Neural cell (in vitro differentiated cells): ENCODE results near the gene TEAD4. TPM values are rescaled to one million over a fixed set of nuclear protein-coding genes. Genes with fewer than 3 reads are reported as not detected.

ENCODE experiments used
- H2AFZ ChIP-seq: fragments of 200-600, 300-800 bp; sonication (generic), shearing (Covaris generic); 2 replicates; pipeline ENCODE4 v1.6.0; 2014; ENCODE audit warnings: low read depth, mild to moderate bottlenecking, antibody characterized with exemption, low read length, moderate library complexity
- H3F3A ChIP-seq: fragments of 200-600 bp; shearing (Covaris generic); 2 replicates; pipeline ENCODE4 v1.6.1; 2016; ENCODE audit warnings: mild to moderate bottlenecking, moderate library complexity, mixed read lengths, antibody characterized with exemption, low read length; ENCODE audit not compliant: insufficient read depth, poor library complexity, severe bottlenecking
- H3K27ac ChIP-seq: fragments of 200-600, 300-800 bp; sonication (generic), shearing (Covaris generic); 2 replicates; pipeline ENCODE4 v1.5.1; 2014; ENCODE audit warnings: mild to moderate bottlenecking, low read length, moderate library complexity
- H3K27me3 ChIP-seq: fragments of 300-800, 200-600 bp; sonication (generic), shearing (Covaris generic); 2 replicates; pipeline ENCODE4 v1.6.0; 2014; ENCODE audit warnings: mild to moderate bottlenecking, low read depth, low read length, moderate library complexity; ENCODE audit not compliant: insufficient read depth
- H3K36me3 ChIP-seq: fragments of 300-800, 200-600 bp; sonication (generic), shearing (Covaris generic); 2 replicates; pipeline ENCODE4 v1.5.1; 2014; ENCODE audit warnings: mild to moderate bottlenecking, antibody characterized with exemption, low read length, moderate library complexity; ENCODE audit not compliant: insufficient read depth
- H3K4me2 ChIP-seq: fragments of 300-800, 200-600 bp; sonication (generic), shearing (Covaris generic); 2 replicates; pipeline ENCODE4 v1.6.0; 2014; ENCODE audit warnings: mild to moderate bottlenecking, low read length
- H3K4me3 ChIP-seq: fragments of 300-800, 200-600 bp; sonication (generic), shearing (Covaris generic); 2 replicates; pipeline ENCODE4 v1.5.1; 2014; ENCODE audit warnings: mild to moderate bottlenecking, low read length, moderate library complexity
- H3K79me2 ChIP-seq: fragments of 200-600 bp; shearing (Covaris generic); replicated peaks from 2 replicates; pipeline ENCODE4 v1.6.0; 2014; ENCODE audit warnings: mild to moderate bottlenecking, low read length, moderate library complexity; ENCODE audit not compliant: insufficient read depth
- H3K9ac ChIP-seq: fragments of 300-800, 200-600 bp; sonication (generic), shearing (Covaris generic); 2 replicates; pipeline ENCODE4 v1.6.1; 2016; ENCODE audit warnings: mild to moderate bottlenecking, low read length, mixed read lengths
- H3K9me2 ChIP-seq: fragments of 200-600 bp; shearing (Covaris generic); 2 replicates; pipeline ENCODE4 v1.6.1; 2016; ENCODE audit warnings: mild to moderate bottlenecking, low read length, mixed read lengths; ENCODE audit not compliant: insufficient read depth
- H3K9me3 ChIP-seq: fragments of 200-600, 300-800 bp; sonication (generic), shearing (Covaris generic); 2 replicates; pipeline ENCODE4 v1.6.1; 2016; ENCODE audit warnings: mild to moderate bottlenecking, mixed run types, low read length, moderate library complexity, mixed read lengths
- H4K20me1 ChIP-seq: fragments of 200-600 bp; shearing (Covaris generic); 2 replicates; pipeline ENCODE4 v1.6.1; 2016; ENCODE audit warnings: mild to moderate bottlenecking, mixed run types; ENCODE audit not compliant: insufficient read depth
- CTCF ChIP-seq: fragments of 450-650 bp; IDR thresholded peaks from 2 replicates; pipeline ENCODE4 v1.5.1; 2014; ENCODE audit warnings: antibody characterized with exemption, mild to moderate bottlenecking, moderate library complexity; ENCODE audit not compliant: poor library complexity, severe bottlenecking
- EP300 ChIP-seq: fragments of 450-650 bp; conservative IDR thresholded peaks from 2 replicates; pipeline ENCODE4 v1.6.1; 2014; ENCODE audit warnings: antibody characterized with exemption, mild to moderate bottlenecking, moderate library complexity; ENCODE audit not compliant: poor library complexity, severe bottlenecking
- EZH2 ChIP-seq: fragments of 200-600, 300-800 bp; shearing (Covaris generic), sonication (generic); IDR thresholded peaks from 2 replicates; pipeline ENCODE4 v1.6.1; 2014; ENCODE audit warnings: antibody characterized with exemption, low read length, borderline replicate concordance, mild to moderate bottlenecking; ENCODE audit not compliant: insufficient read depth, poor library complexity, severe bottlenecking
- MXI1 ChIP-seq: fragments of 450-650 bp; conservative IDR thresholded peaks from 2 replicates; pipeline ENCODE4 v1.6.1; 2014; ENCODE audit warnings: antibody characterized with exemption, mild to moderate bottlenecking; ENCODE audit not compliant: poor library complexity, severe bottlenecking
- POLR2AphosphoS5 ChIP-seq: IDR thresholded peaks from 2 replicates; pipeline ENCODE4 v1.6.1; 2012
- RAD21 ChIP-seq: fragments of 450-650 bp; conservative IDR thresholded peaks from 2 replicates; pipeline ENCODE4 v1.6.1; 2014; ENCODE audit warnings: antibody characterized with exemption, mild to moderate bottlenecking, moderate library complexity
- REST ChIP-seq: IDR thresholded peaks from 2 replicates; pipeline ENCODE4 v1.6.1; 2012; ENCODE audit warnings: borderline replicate concordance
- SMC3 ChIP-seq: fragments of 450-650 bp; conservative IDR thresholded peaks from 2 replicates; pipeline ENCODE4 v1.6.1; 2014; ENCODE audit warnings: antibody characterized with exemption, mild to moderate bottlenecking, moderate library complexity; ENCODE audit not compliant: poor library complexity
- TAF1 ChIP-seq: IDR thresholded peaks from 2 replicates; pipeline ENCODE4 v1.6.1; 2012; ENCODE audit warnings: low read depth
- polyA plus RNA-seq: library from polyadenylated mRNA; depleted of rRNA; stranded (reverse); fragments of >200 nt; gene quantifications from 2 replicates; pipeline ENCODE4 v1.2.3, GENCODE V29; 2014

Gene TEAD4
- polyA plus RNA-seq, 1 donor from 2014 or later = 1.6 TPM

DNA sequence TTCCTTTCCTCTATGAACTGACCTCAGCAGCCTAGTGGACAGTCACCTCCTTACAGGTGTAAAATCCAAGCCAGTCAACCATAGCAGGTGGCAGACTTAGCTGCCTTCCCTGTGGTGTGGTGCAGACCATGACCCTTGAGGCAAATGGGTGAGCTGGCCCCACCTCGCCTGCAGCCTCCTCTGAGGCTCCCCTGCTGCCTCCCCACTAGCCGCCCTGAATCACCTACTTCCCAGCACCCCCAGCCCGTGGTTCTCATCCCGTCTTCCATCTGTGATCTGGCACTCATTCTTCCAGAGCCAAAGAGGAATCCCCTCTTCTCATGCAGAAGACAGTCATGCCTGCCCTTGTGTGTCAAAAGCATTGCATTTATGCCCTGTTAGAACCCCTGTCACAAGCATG lies 83.6 kb downstream of the TEAD4 start:
- H3K9me2 ChIP-seq = no peaks in the 10 kb centered on the region
- no peaks in the 10 kb centered on the region for H3K9me3 ChIP-seq
- no peaks in the 10 kb centered on the region for H3K36me3 ChIP-seq
- no peak overlapping the region for H3K4me3 ChIP-seq
- no peaks in the 10 kb centered on the region for H3K79me2 ChIP-seq
- H3K27ac ChIP-seq = no peak overlapping the region
- no peak overlapping the region for H3K4me2 ChIP-seq
- no peaks in the 10 kb centered on the region for H3K27me3 ChIP-seq
- no peak for TF ChIP-seq SMC3
- no peak for TF ChIP-seq MXI1
- no peak for TF ChIP-seq REST
- TF ChIP-seq RAD21 = no peak
- no peak for TF ChIP-seq EZH2
- TF ChIP-seq CTCF = no peak
- no peak for TF ChIP-seq POLR2AphosphoS5
- TF ChIP-seq TAF1 = no peak
- TF ChIP-seq EP300 = no peak
- no peaks in the 10 kb centered on the region for H3F3A ChIP-seq
- no peak overlapping the region for H3K9ac ChIP-seq
- H2AFZ ChIP-seq = no peak overlapping the region
- H4K20me1 ChIP-seq = no peaks in the 10 kb centered on the region

DNA sequence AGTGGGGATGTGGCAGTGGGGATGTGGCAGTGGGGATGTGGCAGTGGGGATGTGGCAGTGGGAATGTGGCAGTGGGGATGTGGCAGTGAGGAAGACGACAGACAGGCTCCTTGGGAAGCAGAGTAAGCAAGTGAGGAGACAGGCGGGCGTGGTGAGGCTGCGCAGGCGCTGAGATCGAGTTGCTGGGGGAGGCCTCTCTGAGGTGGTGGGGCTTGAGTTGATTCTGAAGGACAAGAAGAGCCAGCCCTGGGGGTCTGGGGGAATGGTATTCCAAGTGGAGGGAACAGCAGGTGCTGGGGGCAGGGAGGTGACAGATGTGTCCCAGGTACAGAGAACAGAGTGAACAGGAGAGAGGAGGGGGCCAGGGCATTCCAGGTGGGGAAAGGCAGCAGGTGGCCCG lies 84.2 kb downstream of the TEAD4 start:
- no peaks in the 10 kb centered on the region for H3F3A ChIP-seq
- no peak for TF ChIP-seq RAD21
- TF ChIP-seq MXI1 = no peak
- TF ChIP-seq CTCF = no peak
- no peak for TF ChIP-seq REST
- no peak for TF ChIP-seq TAF1
- TF ChIP-seq POLR2AphosphoS5 = no peak
- no peak for TF ChIP-seq EP300
- no peaks in the 10 kb centered on the region for H4K20me1 ChIP-seq
- no peaks in the 10 kb centered on the region for H3K36me3 ChIP-seq
- H3K79me2 ChIP-seq = no peaks in the 10 kb centered on the region
- H3K27ac ChIP-seq = no peak overlapping the region
- H3K9me3 ChIP-seq = no peaks in the 10 kb centered on the region
- H2AFZ ChIP-seq = no peak overlapping the region
- no peak overlapping the region for H3K9ac ChIP-seq
- H3K4me2 ChIP-seq = no peak overlapping the region
- no peak overlapping the region for H3K4me3 ChIP-seq
- H3K27me3 ChIP-seq = no peaks in the 10 kb centered on the region
- no peaks in the 10 kb centered on the region for H3K9me2 ChIP-seq
